Kidney (tissue), 14 donors: ENCODE measurements around the gene TTC7B. TPM values are rescaled to one million over a fixed set of nuclear protein-coding genes. Genes with fewer than 3 reads are reported as not detected.

Experiments used
- DNase-seq, 5 donors: peaks; one replicate each; pipeline ENCODE4 v3.0.0-alpha.2; 2013 to 2020
- FAIRE-seq: peaks from 2 replicates; lab custom pipeline; 2012; peaks lifted over from hg19 to GRCh38; lab: Jason Lieb, UNC
- H3K27ac ChIP-seq, 2 donors: one replicate each; pipeline ENCODE4 v1.7.0; 2013; ENCODE audit warnings: low read depth in 2 of 2, low read length in 2 of 2, inconsistent platforms in 1 of 2
- H3K27me3 ChIP-seq: one replicate; pipeline ENCODE4 v1.7.1; 2013; ENCODE audit warnings: low read length, inconsistent platforms; ENCODE audit not compliant: control insufficient read depth, insufficient read depth
- H3K36me3 ChIP-seq, 3 donors: one replicate each; pipeline versions ENCODE4 v1.7.0 to v1.7.1; 2013; ENCODE audit warnings: low read length in 3 of 3, control low read depth in 1 of 3, inconsistent platforms in 1 of 3; ENCODE audit not compliant: insufficient read depth in 3 of 3, control insufficient read depth in 2 of 3
- H3K4me1 ChIP-seq, 3 donors: one replicate each; pipeline versions ENCODE4 v1.7.0 to v1.7.1; 2013; ENCODE audit warnings: low read length in 3 of 3, inconsistent platforms in 1 of 3, low read depth in 1 of 3; ENCODE audit not compliant: control insufficient read depth in 2 of 3, insufficient read depth in 2 of 3
- H3K4me3 ChIP-seq, 3 donors: one replicate each; pipeline versions ENCODE4 v1.7.0 to v1.8.1; 2013; ENCODE audit warnings: low read length in 3 of 3, control low read depth in 1 of 3, inconsistent platforms in 1 of 3
- H3K9ac ChIP-seq, 3 donors: one replicate each; pipeline versions ENCODE4 v1.7.0 to v1.7.1; 2013; ENCODE audit warnings: low read length in 3 of 3, control low read depth in 1 of 3, inconsistent platforms in 1 of 3
- H3K9me3 ChIP-seq, 3 donors: one replicate each; pipeline versions ENCODE4 v1.7.0 to v1.7.1; 2013; ENCODE audit warnings: low read length in 3 of 3, control low read depth in 1 of 3, inconsistent platforms in 1 of 3; ENCODE audit not compliant: control insufficient read depth in 2 of 3, insufficient read depth in 1 of 3
- intact Hi-C: fragments of 100-400 bp; cut with DNase I; formaldehyde crosslinking; loops from one replicate; pipeline ENCODE4 v1.11.1; 2022
- polyA plus RNA-seq: library from polyadenylated mRNA; stranded (reverse); fragments of 350-450 nt; fragmentation: Illumina TruSeq; extraction: RNeasy Lipid Tissue Mini Kit (QIAGEN cat#74804); gene quantifications from one replicate; pipeline ENCODE4 v1.2.3, GENCODE V29; 2014; ENCODE audit warnings: low read depth, low replicate concordance; ENCODE audit not compliant: insufficient read depth
- total RNA-seq: library from RNA; stranded (reverse); fragmentation: NEBNext Ultra II Directional; extraction: Animal tissue kit (Norgen Biotek cat#: 25700); gene quantifications from one replicate; pipeline ENCODE4 v1.2.1, GENCODE V29; 2021
- TF ChIP-seq, protein P1 (sequence below): IDR thresholded peaks from 3 replicates; pipeline ENCODE4 v1.5.1; 2012; ENCODE audit warnings: mild to moderate bottlenecking, moderate library complexity, borderline replicate concordance; ENCODE audit not compliant: insufficient read depth; ENCODE audit errors: extremely low read depth
- donor health status: control.
- donor health status: control.
- donor health status: control.
- donor health status: control.
- donor health status: control.
- donor health status: DM: yes; HTN: yes; CAD: no.
- donor health status: Normal renal cell carcinoma (clear cell type).

The TTC7B gene
- total and polyA plus RNA-seq, 2 donors from 2014 or later, result 23.4 to 48.3 TPM

DNA sequence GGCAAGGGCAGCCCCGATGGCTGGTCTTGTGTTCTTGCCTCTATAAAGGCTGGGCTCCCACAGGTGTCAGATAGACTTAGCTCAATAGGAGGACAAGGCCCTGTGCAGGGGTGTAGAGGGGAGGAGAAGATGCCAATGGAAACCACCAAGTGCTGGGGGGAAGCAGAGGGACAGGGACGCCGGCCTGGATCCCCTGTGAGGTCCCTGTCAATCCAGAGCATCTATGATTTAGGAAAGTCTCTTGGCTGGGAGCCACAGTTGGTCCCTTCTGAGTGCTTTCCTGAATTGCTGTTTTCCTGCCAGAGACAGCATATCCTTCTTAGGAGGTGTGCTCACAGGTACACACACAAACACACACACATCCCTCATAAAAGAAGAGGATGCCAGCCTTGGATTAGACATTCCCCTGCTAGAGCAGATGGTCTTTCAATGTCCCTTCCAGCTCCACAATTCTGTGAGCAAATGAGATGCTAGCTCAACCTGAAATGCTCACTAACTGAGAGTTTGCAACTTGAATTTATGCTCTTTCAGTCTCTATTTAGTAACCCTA, 62.7 kb downstream of the TTC7B start:
- FAIRE-seq, result no peak
- intact Hi-C loops, result no loop called here
- Histone ChIP-seq H3K4me1 (no peaks in the 10 kb centered on the region), H3K36me3 (no peaks in the 10 kb centered on the region), H3K27me3 (no peaks in the 10 kb centered on the region), H3K4me3 (no peak overlapping the region), H3K9ac (no peak overlapping the region), H3K27ac (no peak overlapping the region), H3K9me3 (peaks cover 0 to 5% (median 0%) of the 10 kb centered on the region in 3 donors)
- no peak for DNase-seq
- TF ChIP-seq, protein P1, sequence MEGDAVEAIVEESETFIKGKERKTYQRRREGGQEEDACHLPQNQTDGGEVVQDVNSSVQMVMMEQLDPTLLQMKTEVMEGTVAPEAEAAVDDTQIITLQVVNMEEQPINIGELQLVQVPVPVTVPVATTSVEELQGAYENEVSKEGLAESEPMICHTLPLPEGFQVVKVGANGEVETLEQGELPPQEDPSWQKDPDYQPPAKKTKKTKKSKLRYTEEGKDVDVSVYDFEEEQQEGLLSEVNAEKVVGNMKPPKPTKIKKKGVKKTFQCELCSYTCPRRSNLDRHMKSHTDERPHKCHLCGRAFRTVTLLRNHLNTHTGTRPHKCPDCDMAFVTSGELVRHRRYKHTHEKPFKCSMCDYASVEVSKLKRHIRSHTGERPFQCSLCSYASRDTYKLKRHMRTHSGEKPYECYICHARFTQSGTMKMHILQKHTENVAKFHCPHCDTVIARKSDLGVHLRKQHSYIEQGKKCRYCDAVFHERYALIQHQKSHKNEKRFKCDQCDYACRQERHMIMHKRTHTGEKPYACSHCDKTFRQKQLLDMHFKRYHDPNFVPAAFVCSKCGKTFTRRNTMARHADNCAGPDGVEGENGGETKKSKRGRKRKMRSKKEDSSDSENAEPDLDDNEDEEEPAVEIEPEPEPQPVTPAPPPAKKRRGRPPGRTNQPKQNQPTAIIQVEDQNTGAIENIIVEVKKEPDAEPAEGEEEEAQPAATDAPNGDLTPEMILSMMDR, result no peak

DNA sequence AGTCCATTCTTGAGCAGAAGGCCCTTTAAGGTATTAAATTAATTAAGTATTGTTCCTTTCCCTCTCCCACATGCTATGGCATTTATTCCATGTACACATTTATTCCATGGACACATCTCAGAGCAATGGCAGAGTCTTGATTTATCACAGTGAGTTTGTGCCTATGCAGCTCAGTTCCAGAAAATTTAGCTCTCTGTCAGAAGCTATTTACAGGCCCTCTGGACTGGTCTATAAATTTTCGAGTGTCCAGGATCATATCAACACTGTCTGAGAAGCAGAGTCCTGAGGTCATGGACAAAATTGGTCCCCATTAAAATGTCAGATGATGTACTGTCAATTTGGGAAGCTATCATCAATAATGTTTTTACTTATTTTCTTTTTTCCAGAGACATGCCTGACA, 65.5 kb downstream of the TTC7B start:
- H3K9me3 ChIP-seq, result peaks cover 0 to 5% (median 0%) of the 10 kb centered on the region in 3 donors
- FAIRE-seq (no peak), DNase-seq (peak in 2 of 5 donors; percentile 34 to 42)
- TF ChIP-seq, protein P1, result no peak
- H3K27me3 ChIP-seq, result no peaks in the 10 kb centered on the region
- intact Hi-C loops, result no loop called here
- H3K4me3 ChIP-seq, result no peak overlapping the region
- H3K36me3 ChIP-seq, result no peaks in the 10 kb centered on the region
- H3K9ac ChIP-seq, result no peak overlapping the region
- H3K4me1 ChIP-seq, result no peaks in the 10 kb centered on the region
- no peak overlapping the region for H3K27ac ChIP-seq

DNA sequence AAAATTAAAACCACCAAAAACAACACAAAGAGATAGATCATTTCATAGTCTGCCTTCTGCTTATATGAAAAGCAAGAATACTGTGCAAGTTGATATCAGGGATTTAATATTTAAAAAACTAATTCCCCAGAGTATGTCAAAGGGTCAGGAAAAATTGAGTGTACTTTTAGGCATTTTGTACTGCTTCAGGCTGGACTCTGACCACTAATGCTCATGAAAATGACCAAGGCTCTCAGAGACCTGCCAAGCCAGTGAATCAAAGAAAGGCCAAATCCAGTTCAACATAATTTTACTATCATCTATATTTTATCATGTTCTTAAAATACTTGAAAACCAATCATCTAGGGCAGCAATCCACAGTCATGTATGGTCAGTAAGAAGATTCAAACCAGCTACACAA, 66.0 kb downstream of the TTC7B start:
- Histone ChIP-seq H3K9me3 (peaks cover 0 to 5% (median 0%) of the 10 kb centered on the region in 3 donors), H3K36me3 (no peaks in the 10 kb centered on the region), H3K4me1 (no peaks in the 10 kb centered on the region), H3K27ac (no peak overlapping the region), H3K9ac (no peak overlapping the region), H3K27me3 (no peaks in the 10 kb centered on the region), H3K4me3 (no peak overlapping the region)
- no peak for DNase-seq
- intact Hi-C loops, result no loop called here
- FAIRE-seq, result no peak
- TF ChIP-seq, protein P1, result no peak

DNA sequence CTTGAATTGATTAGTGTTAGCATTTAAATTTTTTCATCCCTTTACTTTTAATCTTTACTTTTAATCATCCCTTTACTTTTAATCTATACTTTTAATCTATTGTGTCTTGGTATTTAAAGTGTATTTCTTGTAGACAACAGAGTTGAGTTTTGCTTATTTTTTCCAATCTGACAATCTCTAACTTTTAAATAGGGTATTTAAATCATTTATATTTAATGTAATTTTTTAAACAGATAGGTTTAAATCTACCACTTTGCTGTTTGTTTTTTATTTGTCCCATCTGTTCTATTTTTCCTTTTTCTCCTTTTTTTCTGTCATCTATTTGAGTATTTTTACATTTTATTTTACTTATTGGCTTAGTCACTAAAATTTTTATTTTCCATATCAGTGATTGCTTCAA, 68.3 kb downstream of the TTC7B start:
- no peak for DNase-seq
- Histone ChIP-seq H3K36me3 (peaks cover 0 to 2% (median 0%) of the 10 kb centered on the region in 3 donors), H3K9me3 (peaks cover 0 to 5% (median 0%) of the 10 kb centered on the region in 3 donors), H3K9ac (no peak overlapping the region), H3K27me3 (no peaks in the 10 kb centered on the region), H3K27ac (no peak overlapping the region), H3K4me3 (no peak overlapping the region), H3K4me1 (peaks cover 0 to 4% (median 0%) of the 10 kb centered on the region in 3 donors)
- TF ChIP-seq, protein P1, result no peak
- peak; percentile 69 for FAIRE-seq
- intact Hi-C loops, result no loop called here
